ENCODE measurements around the gene MYLK2. TPM values are rescaled to one million over a fixed set of nuclear protein-coding genes. Genes with fewer than 3 reads are reported as not detected.

The MYLK2 gene
- total RNA-seq, 1 experiment from 2014 or later, result 1.5 TPM

- Mint-ChIP-seq H3K27ac (ENCODE audit: unreplicated experiment) (no peak overlapping the region), H3K36me3 (ENCODE audit: insufficient read depth, unreplicated experiment) (peaks cover 62% of the 10 kb centered on the region), H3K4me3 (ENCODE audit: low read depth, unreplicated experiment) (no peak overlapping the region), H3K4me1 (ENCODE audit: low read depth, unreplicated experiment) (no peaks in the 10 kb centered on the region), H3K27me3 (ENCODE audit: unreplicated experiment) (no peaks in the 10 kb centered on the region), H3K9me3 (ENCODE audit: low read depth, unreplicated experiment) (no peaks in the 10 kb centered on the region)
- TF ChIP-seq, protein P1, sequence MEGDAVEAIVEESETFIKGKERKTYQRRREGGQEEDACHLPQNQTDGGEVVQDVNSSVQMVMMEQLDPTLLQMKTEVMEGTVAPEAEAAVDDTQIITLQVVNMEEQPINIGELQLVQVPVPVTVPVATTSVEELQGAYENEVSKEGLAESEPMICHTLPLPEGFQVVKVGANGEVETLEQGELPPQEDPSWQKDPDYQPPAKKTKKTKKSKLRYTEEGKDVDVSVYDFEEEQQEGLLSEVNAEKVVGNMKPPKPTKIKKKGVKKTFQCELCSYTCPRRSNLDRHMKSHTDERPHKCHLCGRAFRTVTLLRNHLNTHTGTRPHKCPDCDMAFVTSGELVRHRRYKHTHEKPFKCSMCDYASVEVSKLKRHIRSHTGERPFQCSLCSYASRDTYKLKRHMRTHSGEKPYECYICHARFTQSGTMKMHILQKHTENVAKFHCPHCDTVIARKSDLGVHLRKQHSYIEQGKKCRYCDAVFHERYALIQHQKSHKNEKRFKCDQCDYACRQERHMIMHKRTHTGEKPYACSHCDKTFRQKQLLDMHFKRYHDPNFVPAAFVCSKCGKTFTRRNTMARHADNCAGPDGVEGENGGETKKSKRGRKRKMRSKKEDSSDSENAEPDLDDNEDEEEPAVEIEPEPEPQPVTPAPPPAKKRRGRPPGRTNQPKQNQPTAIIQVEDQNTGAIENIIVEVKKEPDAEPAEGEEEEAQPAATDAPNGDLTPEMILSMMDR (IDR thresholded peaks at IDR 0.05; ENCODE audit: unreplicated experiment), result no peak
- BruUV-seq (replicated peaks), result no TSS peak
- CTCF ChIA-PET, result interaction anchor here (0.5 to 0.7 kb wide), 2 partner anchors 21 to 24 kb away, joined by 4 to 14 read pairs; no protein-coding TSS in a partner anchor
- DNase-seq, result no peak
- intact Hi-C loops (cut with micrococcal nuclease; ENCODE audit: unreplicated experiment), result no loop called here
Observed at GRCh38 chr20:31780839-31781238, 38.3 kb upstream of the MYLK2 start.

DNA sequence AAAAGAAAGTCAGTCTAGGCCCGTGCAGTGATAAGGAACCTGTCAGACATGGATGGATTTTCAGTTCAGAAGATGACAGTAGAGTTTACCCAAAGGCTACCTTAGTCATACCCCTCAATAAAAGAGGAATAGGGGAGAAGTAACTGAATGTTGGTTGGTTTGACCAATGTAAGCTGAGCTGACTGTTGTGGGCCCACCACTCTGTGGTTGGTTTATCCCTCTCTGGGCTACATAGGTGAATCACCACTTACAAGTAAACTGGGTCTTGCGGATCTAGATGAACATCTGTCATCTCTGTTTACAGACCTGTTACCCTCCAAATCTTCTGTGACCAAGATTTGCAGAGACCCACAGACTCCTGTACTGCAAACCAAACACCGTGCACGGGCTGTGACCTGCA, 37.2 kb upstream of the MYLK2 start:
- no peak overlapping the region for H3K27ac Mint-ChIP-seq (ENCODE audit: unreplicated experiment)
- TF ChIP-seq, protein P1 (IDR thresholded peaks at IDR 0.05; ENCODE audit: unreplicated experiment), result no peak
- peaks cover 61% of the 10 kb centered on the region for H3K36me3 Mint-ChIP-seq (ENCODE audit: insufficient read depth, unreplicated experiment)
- H3K27me3 Mint-ChIP-seq (ENCODE audit: unreplicated experiment), result no peaks in the 10 kb centered on the region
- no peak for DNase-seq
- CTCF ChIA-PET, result no interaction called here
- no peaks in the 10 kb centered on the region for H3K9me3 Mint-ChIP-seq (ENCODE audit: low read depth, unreplicated experiment)
- no peaks in the 10 kb centered on the region for H3K4me1 Mint-ChIP-seq (ENCODE audit: low read depth, unreplicated experiment)
- intact Hi-C loops (cut with micrococcal nuclease; ENCODE audit: unreplicated experiment), result no loop called here
- BruUV-seq (replicated peaks), result no TSS peak
- H3K4me3 Mint-ChIP-seq (ENCODE audit: low read depth, unreplicated experiment), result no peak overlapping the region

GRCh38 chr20:31784354-31785044, 34.7 kb upstream of the MYLK2 start:
- intact Hi-C loops (cut with micrococcal nuclease; ENCODE audit: unreplicated experiment), result loop anchor here (5.0 kb wide), 1 partner anchor 32 kb away; no protein-coding TSS in a partner anchor
- Mint-ChIP-seq H3K27me3 (ENCODE audit: unreplicated experiment) (no peaks in the 10 kb centered on the region), H3K36me3 (ENCODE audit: insufficient read depth, unreplicated experiment) (peaks cover 57% of the 10 kb centered on the region), H3K9me3 (ENCODE audit: low read depth, unreplicated experiment) (no peaks in the 10 kb centered on the region), H3K27ac (ENCODE audit: unreplicated experiment) (no peak overlapping the region), H3K4me3 (ENCODE audit: low read depth, unreplicated experiment) (no peak overlapping the region), H3K4me1 (ENCODE audit: low read depth, unreplicated experiment) (no peaks in the 10 kb centered on the region)
- TF ChIP-seq, protein P1 (IDR thresholded peaks at IDR 0.05; ENCODE audit: unreplicated experiment), result no peak
- no TSS peak for BruUV-seq (replicated peaks)
- CTCF ChIA-PET, result no interaction called here
- no peak for DNase-seq

DNA sequence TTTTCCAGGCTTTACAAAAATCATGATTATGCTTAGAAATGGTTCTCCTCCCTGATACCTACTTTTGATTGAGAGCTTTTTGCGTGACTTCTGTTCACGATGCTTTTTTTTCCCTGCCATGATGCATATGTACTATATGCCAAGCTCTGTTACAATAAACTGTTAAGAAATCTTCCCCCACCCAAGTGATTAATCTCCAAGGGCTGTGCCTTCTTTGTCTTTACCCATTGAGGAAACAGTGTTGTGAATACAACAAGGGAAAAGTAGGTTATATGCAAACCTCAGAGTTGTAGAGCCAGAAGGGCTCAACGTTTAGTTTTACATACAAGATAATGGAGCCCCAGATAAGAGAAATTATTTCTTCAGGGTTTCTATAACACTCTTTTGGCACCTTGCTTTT, 34.1 kb upstream of the MYLK2 start:
- CTCF ChIA-PET, result no interaction called here
- no peaks in the 10 kb centered on the region for H3K4me1 Mint-ChIP-seq (ENCODE audit: low read depth, unreplicated experiment)
- H3K9me3 Mint-ChIP-seq (ENCODE audit: low read depth, unreplicated experiment), result no peaks in the 10 kb centered on the region
- BruUV-seq (replicated peaks), result no TSS peak
- H3K27ac Mint-ChIP-seq (ENCODE audit: unreplicated experiment), result no peak overlapping the region
- H3K27me3 Mint-ChIP-seq (ENCODE audit: unreplicated experiment), result no peaks in the 10 kb centered on the region
- DNase-seq, result no peak
- H3K36me3 Mint-ChIP-seq (ENCODE audit: insufficient read depth, unreplicated experiment), result peaks cover 54% of the 10 kb centered on the region
- no peak overlapping the region for H3K4me3 Mint-ChIP-seq (ENCODE audit: low read depth, unreplicated experiment)
- intact Hi-C loops (cut with micrococcal nuclease; ENCODE audit: unreplicated experiment), result loop anchor here (5.0 kb wide), 1 partner anchor 33 kb away; no protein-coding TSS in a partner anchor
- TF ChIP-seq, protein P1 (IDR thresholded peaks at IDR 0.05; ENCODE audit: unreplicated experiment), result no peak
